Keratinocyte (primary cell): Measurements from ENCODE around the gene TOR1B. TPM values are rescaled to one million over a fixed set of nuclear protein-coding genes. Genes with fewer than 3 reads are reported as not detected.

ENCODE experiments used
- DNase-seq: peaks from one replicate; pipeline ENCODE4 v3.0.0-alpha.2; 2011; ENCODE audit warnings: low read depth, missing footprints, low spot score
- FAIRE-seq: peaks from 2 replicates; lab custom pipeline; 2011; peaks lifted over from hg19 to GRCh38; lab: Jason Lieb, UNC
- H2AFZ ChIP-seq: 2 replicates; pipeline ENCODE4 v1.6.0; 2012; ENCODE audit warnings: low read length, control low read depth, inconsistent platforms; ENCODE audit not compliant: control insufficient read depth
- H3K27ac ChIP-seq: 2 replicates; pipeline ENCODE4 v1.5.1; 2011; ENCODE audit warnings: low read length; ENCODE audit not compliant: control insufficient read depth, insufficient read depth
- H3K27me3 ChIP-seq: 3 replicates; pipeline ENCODE4 v1.6.0; 2011; ENCODE audit warnings: low read length; ENCODE audit not compliant: control insufficient read depth, insufficient read depth; ENCODE audit errors: extremely low read depth
- H3K36me3 ChIP-seq, 2 experiments: 2 replicates in 1 of 2; 3 replicates in 1 of 2; pipeline ENCODE4 v1.5.1; 2011; ENCODE audit warnings: low read length in 2 of 2, mild to moderate bottlenecking in 1 of 2; ENCODE audit not compliant: control insufficient read depth in 2 of 2, insufficient read depth in 2 of 2; ENCODE audit errors: extremely low read depth in 1 of 2
- H3K4me1 ChIP-seq: 3 replicates; pipeline ENCODE4 v1.5.1; 2011; ENCODE audit warnings: low read length; ENCODE audit not compliant: control insufficient read depth, insufficient read depth; ENCODE audit errors: extremely low read depth
- H3K4me2 ChIP-seq: 3 replicates; pipeline ENCODE4 v1.6.0; 2011; ENCODE audit warnings: low read depth, low read length; ENCODE audit not compliant: control insufficient read depth, insufficient read depth; ENCODE audit errors: extremely low read depth
- H3K4me3 ChIP-seq, 3 experiments: fragments of 200-600 bp in 1 of 3; sonication (generic) in 1 of 3; 2 replicates in 2 of 3; 3 replicates in 1 of 3; pipeline ENCODE4 v1.5.1; 2011 to 2016; ENCODE audit warnings: low read length in 3 of 3, mild to moderate bottlenecking in 3 of 3, control low read depth in 2 of 3, inconsistent platforms in 1 of 3, low read depth in 1 of 3, mixed read lengths in 1 of 3, mixed run types in 1 of 3, moderate library complexity in 1 of 3; ENCODE audit not compliant: control insufficient read depth in 2 of 3, insufficient read depth in 2 of 3; ENCODE audit errors: extremely low read depth in 1 of 3
- H3K79me2 ChIP-seq: 2 replicates; pipeline ENCODE4 v1.6.0; 2012; ENCODE audit warnings: low read length; ENCODE audit not compliant: control insufficient read depth, insufficient read depth
- H3K9ac ChIP-seq: 3 replicates; pipeline ENCODE4 v1.6.0; 2011; ENCODE audit warnings: low read length; ENCODE audit not compliant: control insufficient read depth, insufficient read depth; ENCODE audit errors: extremely low read depth
- H3K9me1 ChIP-seq: 3 replicates; pipeline ENCODE4 v1.6.0; 2011; ENCODE audit warnings: low read length; ENCODE audit not compliant: control insufficient read depth, insufficient read depth; ENCODE audit errors: extremely low read depth
- H3K9me3 ChIP-seq: 2 replicates; pipeline ENCODE4 v1.5.1; 2012; ENCODE audit warnings: low read depth, low read length; ENCODE audit not compliant: control insufficient read depth
- H4K20me1 ChIP-seq: 3 replicates; pipeline ENCODE4 v1.6.0; 2011; ENCODE audit warnings: low read length; ENCODE audit not compliant: control insufficient read depth, insufficient read depth; ENCODE audit errors: extremely low read depth
- CTCF ChIP-seq, 3 experiments: IDR thresholded peaks in 1 of 3; conservative IDR thresholded peaks in 1 of 3; optimal IDR thresholded peaks in 1 of 3; 2 replicates in 2 of 3; 3 replicates in 1 of 3; pipeline versions ENCODE3 to v1.5.1; 2011; ENCODE audit warnings: low read length in 3 of 3, mild to moderate bottlenecking in 3 of 3, moderate library complexity in 2 of 3, control low read depth in 1 of 3, inconsistent platforms in 1 of 3; ENCODE audit not compliant: insufficient read depth in 2 of 3; ENCODE audit errors: extremely low read depth in 1 of 3
- EZH2 ChIP-seq: IDR thresholded peaks from one replicate; pipeline ENCODE4 v1.6.1; 2012; ENCODE audit warnings: inconsistent platforms, mild to moderate bottlenecking, low read length, moderate library complexity
- dilution Hi-C: fragments of 300-500 bp; cut with MboI; formaldehyde crosslinking; loops from one replicate; pipeline ENCODE4 v1.7.0; 2020; ENCODE audit warnings: low sequenced_read_pairs; ENCODE audit not compliant: extremely low pct_ligation_motif_present
- polyA plus RNA-seq, 5 experiments: library from polyadenylated mRNA; depleted of rRNA in 3 of 5; stranded (reverse) in 3 of 5; stranded (forward) in 1 of 5; unstranded in 1 of 5; fragments of >200 nt; gene quantifications; 1 replicate in 1 of 5; 2 replicates in 3 of 5; 3 replicates in 1 of 5; pipeline versions ENCODE4 v1.2.1 to v1.2.3, GENCODE V29; 2011 to 2012; ENCODE audit warnings: missing spikeins in 2 of 5, low read depth in 1 of 5, low replicate concordance in 1 of 5

The TOR1B gene
- polyA plus RNA-seq, 1 donor (not counting 4 experiments of a cell fraction or from before 2014, with no cell fraction given) = 24.2 TPM

DNA sequence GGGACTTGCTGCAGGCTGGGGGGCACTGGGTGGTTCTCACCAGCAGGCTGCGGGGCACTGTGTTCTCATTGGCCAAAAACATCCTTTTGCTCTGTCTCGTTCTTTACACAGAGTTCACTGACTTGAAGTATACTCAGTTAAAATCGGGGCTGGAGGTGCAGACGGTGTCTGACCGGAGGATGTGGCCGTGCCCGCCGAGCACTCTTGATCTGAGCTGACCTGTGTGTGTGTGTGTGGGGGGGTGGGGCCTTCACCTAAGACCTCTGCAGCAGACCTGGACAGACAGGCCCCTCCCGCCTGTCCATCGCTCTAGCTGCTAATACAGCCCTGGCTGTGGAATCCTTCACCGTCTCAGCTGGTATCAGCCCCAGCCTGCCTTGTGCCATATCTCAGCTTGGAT is 7.1 kb downstream of the TOR1B start:
- DNase-seq = no peak
- Histone ChIP-seq H3K27ac (no peak overlapping the region), H3K9me3 (no peaks in the 10 kb centered on the region), H3K4me2 (no peak overlapping the region), H3K36me3 (peaks cover 26 to 30% of the 10 kb centered on the region in 2 experiments), H3K27me3 (no peaks in the 10 kb centered on the region), H3K9me1 (no peaks in the 10 kb centered on the region), H3K79me2 (peaks cover 1% of the 10 kb centered on the region), H4K20me1 (no peaks in the 10 kb centered on the region), H3K4me1 (no peaks in the 10 kb centered on the region), H3K9ac (no peak overlapping the region), H2AFZ (no peak overlapping the region), H3K4me3 (no peak overlapping the region)
- no peak for TF ChIP-seq CTCF (optimal IDR thresholded peaks at IDR 0.05 in 1 of 3, IDR thresholded peaks at IDR 0.05 in 1 of 3, conservative IDR thresholded peaks at IDR 0.05 in 1 of 3; ENCODE audit: extremely low read depth in 1 of 3, insufficient read depth in 2 of 3, low read length in 3 of 3)
- no peak for TF ChIP-seq EZH2
- no peak for FAIRE-seq
- dilution Hi-C loops = no loop called here

GRCh38 chr9:129810788-129811187 is 7.8 kb downstream of the TOR1B start:
- Histone ChIP-seq H3K9ac (no peak overlapping the region), H3K4me3 (no peak overlapping the region), H4K20me1 (no peaks in the 10 kb centered on the region), H3K79me2 (no peaks in the 10 kb centered on the region), H3K9me1 (no peaks in the 10 kb centered on the region), H3K4me2 (no peak overlapping the region), H3K36me3 (peaks cover 27 to 31% of the 10 kb centered on the region in 2 experiments), H3K27me3 (no peaks in the 10 kb centered on the region), H2AFZ (no peak overlapping the region), H3K4me1 (no peaks in the 10 kb centered on the region), H3K9me3 (no peaks in the 10 kb centered on the region), H3K27ac (no peak overlapping the region)
- dilution Hi-C loops = no loop called here
- TF ChIP-seq EZH2 (no peak), CTCF (optimal IDR thresholded peaks at IDR 0.05 in 1 of 3, IDR thresholded peaks at IDR 0.05 in 1 of 3, conservative IDR thresholded peaks at IDR 0.05 in 1 of 3; ENCODE audit: extremely low read depth in 1 of 3, insufficient read depth in 2 of 3, low read length in 3 of 3) (no peak)
- DNase-seq (no peak), FAIRE-seq (no peak)
